IPS-11a (cell line): ENCODE data around the gene AQP12B.

Source experiments
- H3K4me3 ChIP-seq: one replicate; pipeline ENCODE4 v1.5.1; 2013; ENCODE audit warnings: low read depth, low read length, control low read depth

The AQP12B gene

DNA sequence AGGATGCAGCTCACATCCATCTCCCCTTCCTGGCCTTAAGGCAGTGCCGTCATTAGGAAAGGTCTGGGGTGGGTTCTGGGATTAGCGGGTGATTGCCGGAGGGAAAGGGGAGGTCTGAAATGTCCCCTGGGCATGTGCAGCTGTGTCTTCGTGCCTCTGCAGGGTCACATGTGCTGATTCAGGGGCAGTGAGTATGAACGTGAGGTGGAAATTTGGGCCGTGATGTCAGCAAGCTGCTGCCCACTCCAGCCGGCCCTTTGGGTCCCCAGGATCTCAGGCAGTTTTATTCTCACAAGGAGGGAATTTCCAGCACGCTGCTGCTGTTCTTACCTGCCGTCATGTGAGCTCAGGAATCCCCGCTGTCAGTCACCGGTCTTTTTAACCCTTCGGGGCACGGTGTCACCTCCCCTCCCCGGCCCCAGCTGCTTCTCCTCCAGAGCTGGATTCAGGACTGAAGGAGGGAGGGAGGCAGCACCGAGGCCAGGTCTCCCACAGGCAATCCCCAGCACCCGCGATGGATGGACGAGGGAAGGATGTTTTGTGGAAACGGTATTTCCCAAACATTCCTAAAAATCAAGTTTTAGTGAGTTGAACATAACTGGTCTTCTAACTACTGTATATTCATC lies 33.9 kb downstream of the AQP12B start:
- no peak overlapping the region for H3K4me3 ChIP-seq

DNA sequence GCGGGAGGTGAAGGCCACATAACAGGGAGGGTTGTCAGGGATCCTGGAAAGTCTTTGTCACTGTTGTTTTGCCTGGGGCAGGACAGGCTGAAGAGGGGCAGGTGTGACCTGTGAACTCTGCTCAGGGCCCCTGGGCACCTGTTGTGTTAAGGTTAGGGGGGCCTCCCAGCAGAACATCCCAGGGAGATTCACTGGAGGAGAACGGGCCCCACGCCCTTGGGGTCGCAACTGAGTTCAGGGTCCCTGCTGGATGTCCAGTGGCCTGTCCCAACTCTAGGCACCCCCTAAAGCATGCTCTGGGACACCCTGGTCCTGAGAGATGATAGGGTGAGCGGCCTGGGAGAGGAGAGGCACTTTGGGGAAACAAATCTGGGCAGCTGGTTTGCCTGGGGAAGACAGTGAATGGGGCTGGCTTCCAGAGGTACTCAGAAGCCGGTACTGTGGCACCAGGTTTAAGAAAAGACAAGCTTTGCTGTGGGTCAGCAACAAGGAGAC lies 34.5 kb downstream of the AQP12B start:
- H3K4me3 ChIP-seq: no peak overlapping the region

DNA sequence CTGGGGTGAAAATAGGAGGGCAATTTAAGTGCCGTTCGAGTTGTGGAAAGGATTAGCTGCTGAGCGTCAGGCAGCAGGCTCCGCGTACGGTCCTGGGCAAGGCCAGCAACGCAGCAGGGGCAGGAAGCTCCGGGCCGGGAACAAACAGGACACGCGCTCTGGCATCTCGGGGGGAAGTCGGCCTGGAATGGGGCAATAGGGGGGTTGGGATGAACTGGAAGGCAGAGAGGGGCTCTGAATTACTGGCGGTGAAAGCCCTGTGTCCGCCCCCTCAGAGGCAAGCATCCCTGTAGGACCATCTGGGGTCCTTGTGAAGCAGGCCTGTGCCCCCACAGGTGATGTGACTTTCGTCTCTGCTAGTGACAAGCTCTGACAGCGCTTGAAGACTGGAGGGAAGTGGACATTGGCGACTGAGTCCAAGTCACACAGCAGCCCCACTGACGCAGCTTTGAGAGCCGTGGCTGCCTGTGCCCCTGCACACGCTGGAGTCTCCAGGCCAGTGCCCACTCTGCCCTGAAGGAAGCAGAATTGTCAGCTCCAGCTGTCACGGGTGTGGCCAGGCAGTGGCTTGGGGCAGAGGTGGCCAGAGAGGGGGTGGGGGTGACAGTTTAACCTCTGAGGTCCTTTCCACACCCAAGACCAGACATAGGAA lies 35.1 kb downstream of the AQP12B start:
- H3K4me3 ChIP-seq: no peak overlapping the region

DNA sequence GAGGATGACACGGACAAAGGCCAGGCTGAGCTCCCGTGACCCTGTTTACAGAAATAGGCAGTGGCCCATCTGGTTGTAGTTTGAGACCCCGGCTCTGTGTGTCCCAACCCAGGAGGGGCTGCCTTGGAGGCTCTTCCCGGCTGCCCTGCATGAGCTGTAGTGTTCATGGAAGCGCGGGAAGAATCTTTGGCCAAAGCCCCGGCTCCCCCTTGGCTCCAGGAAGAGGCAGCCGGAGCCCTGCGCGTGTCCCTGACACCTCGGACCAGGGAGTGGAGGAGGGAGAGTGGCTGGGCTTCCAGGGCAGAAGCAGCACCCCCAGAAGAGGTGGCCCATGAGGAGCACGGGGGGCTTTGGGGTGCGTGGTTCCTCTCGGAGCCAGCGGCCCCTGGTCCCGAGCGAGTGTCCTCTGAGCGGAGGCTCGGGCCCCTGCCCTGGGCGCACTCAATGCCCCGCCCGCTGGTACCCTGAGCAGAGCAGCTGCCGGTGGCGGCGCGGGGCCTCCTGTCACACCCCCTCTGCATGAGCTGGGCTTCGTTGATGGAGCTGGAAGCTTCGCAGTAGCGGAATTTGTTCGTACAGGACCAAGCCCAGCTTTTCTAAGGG lies 35.7 kb downstream of the AQP12B start:
- H3K4me3 ChIP-seq: no peak overlapping the region

- H3K4me3 ChIP-seq: no peak overlapping the region
Measured at GRCh38 chr2:240646176-240646899, 36.3 kb downstream of the AQP12B start.

- no peak overlapping the region for H3K4me3 ChIP-seq
Measured at GRCh38 chr2:240645801-240646175, 36.9 kb downstream of the AQP12B start.

GRCh38 chr2:240645346-240645745 lies 37.3 kb downstream of the AQP12B start:
- H3K4me3 ChIP-seq: no peak overlapping the region

DNA sequence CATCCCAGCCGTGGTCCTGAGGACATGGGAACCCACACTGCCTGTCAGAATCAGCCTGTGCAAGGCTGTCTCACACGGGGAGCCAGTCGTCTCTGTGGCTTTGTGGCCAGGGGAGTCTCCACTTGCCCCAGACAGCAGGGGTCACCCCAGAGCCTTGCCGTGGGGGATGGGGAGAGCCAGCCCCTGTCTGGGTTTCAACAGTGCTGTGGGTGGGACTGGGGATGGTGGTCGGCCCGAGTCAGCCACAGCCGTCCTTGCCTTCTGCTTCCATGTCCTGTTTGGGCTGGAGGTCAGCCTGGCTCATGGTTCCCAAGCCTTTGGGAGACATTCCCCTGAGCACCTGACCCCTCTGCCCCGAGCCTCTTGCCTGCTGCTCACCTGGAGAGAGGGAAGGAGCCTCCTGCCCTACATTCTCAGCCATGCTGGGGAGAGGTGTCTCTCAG lies 37.8 kb downstream of the AQP12B start:
- H3K4me3 ChIP-seq: no peak overlapping the region

DNA sequence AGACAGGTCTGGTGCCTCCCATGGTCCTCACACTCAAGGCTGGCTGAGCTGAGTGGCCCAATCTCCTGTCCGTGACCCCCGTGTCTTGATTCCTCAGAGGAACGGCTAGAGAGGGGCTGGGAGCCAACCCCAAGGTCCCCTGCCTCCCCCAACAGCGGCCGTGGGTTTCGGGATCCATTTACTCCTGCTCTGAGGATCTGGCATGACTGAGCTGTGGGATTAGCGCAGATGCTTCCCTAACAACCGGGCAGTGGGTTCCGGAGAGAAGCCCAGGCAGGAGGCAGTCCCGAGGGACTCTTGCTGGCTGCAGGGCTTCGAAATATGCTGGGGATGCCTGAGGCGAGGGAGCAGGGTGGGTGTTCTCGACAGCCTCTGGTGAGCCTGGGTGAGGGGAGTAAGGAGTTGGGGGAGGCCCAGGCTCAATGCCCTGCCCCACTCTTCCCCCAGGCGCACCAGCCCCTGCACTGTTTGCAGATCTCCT lies 38.5 kb downstream of the AQP12B start:
- no peak overlapping the region for H3K4me3 ChIP-seq

DNA sequence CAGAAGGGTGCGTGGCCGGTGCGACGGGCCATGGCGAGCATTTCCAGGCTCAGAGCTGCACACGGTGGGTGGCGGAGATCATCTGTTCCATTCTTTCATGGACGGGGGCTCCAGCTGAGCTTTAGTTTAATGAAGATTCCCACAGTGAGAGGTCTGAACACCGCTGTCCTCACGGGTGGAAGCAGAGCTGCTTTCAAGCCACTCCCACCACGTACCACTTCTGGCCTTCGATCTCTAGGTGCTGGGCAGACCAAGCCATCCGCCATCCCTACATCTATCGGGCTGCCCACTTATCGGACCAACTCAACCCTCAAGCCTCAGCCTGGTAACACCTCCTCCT lies 38.9 kb downstream of the AQP12B start:
- H3K4me3 ChIP-seq: no peak overlapping the region

GRCh38 chr2:240643093-240643810 lies 39.4 kb downstream of the AQP12B start:
- H3K4me3 ChIP-seq: no peak overlapping the region

GRCh38 chr2:240642806-240643092 lies 39.9 kb downstream of the AQP12B start:
- no peak overlapping the region for H3K4me3 ChIP-seq

DNA sequence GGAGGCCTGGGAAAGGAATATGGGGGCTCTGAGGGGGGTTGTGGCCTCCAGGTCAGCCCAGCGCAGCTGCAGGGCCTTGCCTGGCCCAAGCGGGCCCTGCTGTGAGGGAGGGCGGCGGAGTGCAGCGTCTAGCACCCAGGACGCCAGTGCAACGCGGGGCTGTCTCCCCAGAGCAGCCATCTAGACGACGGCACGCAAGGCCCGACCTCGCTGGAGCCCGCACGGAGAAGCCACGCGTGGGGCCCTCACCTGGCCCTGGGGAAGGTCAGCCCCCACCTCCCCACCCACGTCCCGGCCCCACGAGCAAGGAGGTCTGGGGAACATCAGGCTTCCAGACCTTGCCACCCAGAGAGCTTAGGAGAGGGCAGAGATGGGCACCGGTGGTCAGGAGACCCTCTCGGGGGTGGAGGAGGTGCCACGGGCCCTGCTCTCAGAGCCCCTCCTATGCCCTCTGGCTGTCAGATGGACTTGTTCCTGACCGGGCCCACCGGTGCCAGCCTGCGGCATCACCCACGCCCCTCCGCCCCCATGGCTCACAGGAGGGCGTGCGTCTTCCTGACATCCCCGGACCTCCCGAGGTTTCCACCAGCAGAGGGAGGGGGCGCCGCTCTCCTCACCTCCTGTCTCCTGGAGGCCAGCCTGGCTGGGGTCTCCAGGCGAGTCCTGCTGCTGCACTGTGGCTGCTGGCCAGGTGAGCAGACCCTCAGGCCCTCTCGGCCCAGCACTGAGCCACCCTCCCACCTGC lies 40.5 kb downstream of the AQP12B start:
- H3K4me3 ChIP-seq: no peak overlapping the region

DNA sequence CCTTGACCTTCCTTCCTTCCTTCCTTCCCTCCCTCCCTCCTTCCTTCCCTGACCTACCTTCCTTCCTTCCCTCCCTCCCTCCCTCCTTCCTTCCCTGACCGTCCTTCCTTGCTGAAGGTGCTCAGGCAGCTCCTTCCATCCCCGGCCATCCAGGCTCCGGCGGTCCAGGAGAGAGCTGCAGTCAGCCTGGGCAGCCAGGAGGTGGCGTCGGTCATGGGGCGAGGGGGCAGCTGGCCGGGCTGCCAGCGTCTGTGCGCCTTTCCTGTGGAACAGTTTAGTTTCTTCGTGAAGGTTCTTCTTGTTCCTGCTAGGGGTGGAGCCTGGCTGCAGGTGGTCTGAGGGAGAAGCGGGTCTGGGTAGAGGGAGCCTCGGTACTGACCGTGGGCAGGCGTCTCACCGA lies 41.7 kb downstream of the AQP12B start:
- no peak overlapping the region for H3K4me3 ChIP-seq

- no peak overlapping the region for H3K4me3 ChIP-seq
Measured at GRCh38 chr2:240639566-240639965, 43.1 kb downstream of the AQP12B start.

- H3K4me3 ChIP-seq: no peak overlapping the region
Measured at GRCh38 chr2:240638512-240639160, 44.0 kb downstream of the AQP12B start.

GRCh38 chr2:240637901-240638345 lies 44.8 kb downstream of the AQP12B start:
- H3K4me3 ChIP-seq: no peak overlapping the region

GRCh38 chr2:240637116-240637900 lies 45.4 kb downstream of the AQP12B start:
- H3K4me3 ChIP-seq: no peak overlapping the region

GRCh38 chr2:240636563-240637115 lies 46.0 kb downstream of the AQP12B start:
- H3K4me3 ChIP-seq: no peak overlapping the region
